HEK293 (cell line): ENCODE measurements around the gene RAB36.

Experiments
- ATF2 ChIP-seq: fragments of 450-650 bp; formaldehyde crosslinking; IDR thresholded peaks from 2 replicates; pipeline ENCODE4 v1.5.1; 2016; ENCODE audit warnings: missing biosample characterization, missing genetic modification characterization, low read depth
- ZBTB17 ChIP-seq: fragments of 450-650 bp; formaldehyde crosslinking; IDR thresholded peaks from 2 replicates; pipeline ENCODE4 v1.5.1; 2016; ENCODE audit warnings: missing biosample characterization, missing genetic modification characterization
- ZFP69B ChIP-seq: fragments of 450-650 bp; formaldehyde crosslinking; IDR thresholded peaks from 2 replicates; pipeline ENCODE4 v1.5.1; 2016; ENCODE audit warnings: missing biosample characterization, missing genetic modification characterization
- ZNF138 ChIP-seq: fragments of 450-650 bp; formaldehyde crosslinking; IDR thresholded peaks from 2 replicates; pipeline ENCODE4 v1.5.1; 2016; ENCODE audit warnings: missing biosample characterization, missing genetic modification characterization, borderline replicate concordance
- ZNF747 ChIP-seq: fragments of 450-650 bp; formaldehyde crosslinking; IDR thresholded peaks from 2 replicates; pipeline ENCODE4 v1.5.1; 2016; ENCODE audit warnings: missing biosample characterization, missing genetic modification characterization
- ZNF776 ChIP-seq: fragments of 450-650 bp; formaldehyde crosslinking; IDR thresholded peaks from 2 replicates; pipeline ENCODE4 v1.5.0; 2017; ENCODE audit warnings: missing biosample characterization, missing genetic modification characterization, borderline replicate concordance
- ZSCAN18 ChIP-seq: fragments of 450-650 bp; formaldehyde crosslinking; IDR thresholded peaks from 2 replicates; pipeline ENCODE4 v1.5.1; 2016; ENCODE audit warnings: missing biosample characterization, missing genetic modification characterization
- TF ChIP-seq, protein P1 (sequence below): fragments of 450-650 bp; formaldehyde crosslinking; IDR thresholded peaks from 2 replicates; pipeline ENCODE4 v1.5.1; 2017; ENCODE audit warnings: missing biosample characterization, missing genetic modification characterization

GRCh38 chr22:23127055-23127756 is 18.1 kb upstream of the RAB36 start:
- no peak for TF ChIP-seq ZNF138 (tag by site-specific recombination)
- TF ChIP-seq, protein P1, sequence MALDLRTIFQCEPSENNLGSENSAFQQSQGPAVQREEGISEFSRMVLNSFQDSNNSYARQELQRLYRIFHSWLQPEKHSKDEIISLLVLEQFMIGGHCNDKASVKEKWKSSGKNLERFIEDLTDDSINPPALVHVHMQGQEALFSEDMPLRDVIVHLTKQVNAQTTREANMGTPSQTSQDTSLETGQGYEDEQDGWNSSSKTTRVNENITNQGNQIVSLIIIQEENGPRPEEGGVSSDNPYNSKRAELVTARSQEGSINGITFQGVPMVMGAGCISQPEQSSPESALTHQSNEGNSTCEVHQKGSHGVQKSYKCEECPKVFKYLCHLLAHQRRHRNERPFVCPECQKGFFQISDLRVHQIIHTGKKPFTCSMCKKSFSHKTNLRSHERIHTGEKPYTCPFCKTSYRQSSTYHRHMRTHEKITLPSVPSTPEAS: no peak
- no peak for TF ChIP-seq ZNF776 (tag by site-specific recombination)
- TF ChIP-seq ZSCAN18 (tag by site-specific recombination): no peak
- TF ChIP-seq ZNF747 (tag by site-specific recombination): no peak
- TF ChIP-seq ZBTB17: no peak
- no peak for TF ChIP-seq ZFP69B (tag by site-specific recombination)
- no peak for TF ChIP-seq ATF2 (tag by site-specific recombination)
